ENCODE results near the gene ZNF19. TPM values are rescaled to one million over a fixed set of nuclear protein-coding genes. Genes with fewer than 3 reads are reported as not detected.

The ZNF19 gene
- total RNA-seq (1 to 10 TPM; 5.4 to 9.5 (median 7.0) TPM), polyA plus RNA-seq (1 to 10 TPM; 1.9 to 3.5 (median 2.4) TPM)
- long read RNA-seq, donor 1, partial matches to known transcripts: 0 of 1 reads
- long read RNA-seq, donor 1, other reads (novel, unspliced or antisense): 0 of 1 reads
- long read RNA-seq, donor 2: 0 reads

- no peak for DNase-seq
- Histone ChIP-seq H3K27me3 (replicated peaks in 1 of 7) (no peaks in the 10 kb centered on the region), H3K27ac (no peak within 1 kb of the TSS), H3K36me3 (no peaks in the 10 kb centered on the region), H3K9me3 (no peaks in the 10 kb centered on the region), H3K4me3 (no peak within 1 kb of the TSS), H3K4me1 (peaks cover 0 to 6% (median 5%) of the 10 kb centered on the region in 6 donors)
- intact Hi-C loops (cut with DNase I; ENCODE audit: low total_unique reads): no loop called here
- TF ChIP-seq POLR2AphosphoS5 (IDR thresholded peaks at IDR 0.05) (no peak), CTCF (IDR thresholded peaks at IDR 0.05 in 8 of 11, conservative IDR thresholded peaks at IDR 0.05 in 3 of 11) (no peak), POLR2A (IDR thresholded peaks at IDR 0.05) (no peak)
- 92 to 95% (median 94%) methylated on average over 22 of the region's 22 CpGs for WGBS, 5 donors
Observed at GRCh38 chr16:71489122-71489521, at the start of gene ZNF19. Gene ZNF19 (minus strand): TSS chr16:71489324. CDS start chr16:71482114, 7,210 bp downstream.

- H3K9me3 ChIP-seq: no peaks in the 10 kb centered on the region
- peaks cover 0 to 7% (median 0%) of the 10 kb centered on the region in 7 donors for H3K27me3 ChIP-seq (replicated peaks in 1 of 7)
- no peak for DNase-seq
- H3K36me3 ChIP-seq: no peaks in the 10 kb centered on the region
- H3K4me1 ChIP-seq: peaks cover 0 to 8% (median 2%) of the 10 kb centered on the region in 6 donors
- TF ChIP-seq CTCF (IDR thresholded peaks at IDR 0.05 in 8 of 11, conservative IDR thresholded peaks at IDR 0.05 in 3 of 11) (peak in 10 of 11 experiments; percentile 21 to 68 (median 40)), POLR2AphosphoS5 (IDR thresholded peaks at IDR 0.05) (no peak)
- H3K4me3 ChIP-seq: no peak overlapping the region
- WGBS, 5 donors: 41 to 71% (median 66%) methylated on average over 4 to 6 of the region's 6 CpGs
- intact Hi-C loops (cut with DNase I; ENCODE audit: low total_unique reads): no loop called here
- H3K27ac ChIP-seq: no peak overlapping the region
Observed at GRCh38 chr16:71537643-71538042, 48.5 kb upstream of the ZNF19 start.

GRCh38 chr16:71536752-71537499 is 47.8 kb upstream of the ZNF19 start:
- H3K27ac ChIP-seq: no peak overlapping the region
- peaks cover 0 to 8% (median 2%) of the 10 kb centered on the region in 6 donors for H3K4me1 ChIP-seq
- no peaks in the 10 kb centered on the region for H3K36me3 ChIP-seq
- no peak for TF ChIP-seq POLR2A (IDR thresholded peaks at IDR 0.05)
- TF ChIP-seq POLR2AphosphoS5 (IDR thresholded peaks at IDR 0.05): no peak
- no peak for TF ChIP-seq CTCF (IDR thresholded peaks at IDR 0.05 in 8 of 11, conservative IDR thresholded peaks at IDR 0.05 in 3 of 11)
- intact Hi-C loops (cut with DNase I; ENCODE audit: low total_unique reads): no loop called here
- H3K9me3 ChIP-seq: no peaks in the 10 kb centered on the region
- 87 to 96% (median 92%) methylated on average over 19 to 28 of the region's 28 CpGs for WGBS, 5 donors
- H3K27me3 ChIP-seq (replicated peaks in 1 of 7): no peaks in the 10 kb centered on the region
- no peak for DNase-seq
- no peak overlapping the region for H3K4me3 ChIP-seq

- Histone ChIP-seq H3K27me3 (replicated peaks in 1 of 7) (peaks cover 0 to 14% (median 0%) of the 10 kb centered on the region in 7 donors), H3K4me3 (no peak overlapping the region), H3K9me3 (no peaks in the 10 kb centered on the region), H3K27ac (no peak overlapping the region), H3K4me1 (no peaks in the 10 kb centered on the region), H3K36me3 (no peaks in the 10 kb centered on the region)
- WGBS, 5 donors: 61 to 82% (median 70%) methylated on average over 3 of the region's 3 CpGs
- intact Hi-C loops (cut with DNase I; ENCODE audit: low total_unique reads): no loop called here
- TF ChIP-seq POLR2AphosphoS5 (IDR thresholded peaks at IDR 0.05) (no peak), CTCF (IDR thresholded peaks at IDR 0.05 in 8 of 11, conservative IDR thresholded peaks at IDR 0.05 in 3 of 11) (no peak), POLR2A (IDR thresholded peaks at IDR 0.05) (no peak)
- no peak for DNase-seq
Observed at GRCh38 chr16:71532366-71532765, 43.2 kb upstream of the ZNF19 start.

Data from spleen (tissue), 13 donors.